ENCODE measurements around the gene NR6A1. TPM values are rescaled to one million over a fixed set of nuclear protein-coding genes. Genes with fewer than 3 reads are reported as not detected.

Gene NR6A1
- total and polyA plus RNA-seq, 2 of the 8 experiments (the other 6 are each of a cell fraction or from before 2014, with no cell fraction given), result 93.2 to 237 TPM

DNA sequence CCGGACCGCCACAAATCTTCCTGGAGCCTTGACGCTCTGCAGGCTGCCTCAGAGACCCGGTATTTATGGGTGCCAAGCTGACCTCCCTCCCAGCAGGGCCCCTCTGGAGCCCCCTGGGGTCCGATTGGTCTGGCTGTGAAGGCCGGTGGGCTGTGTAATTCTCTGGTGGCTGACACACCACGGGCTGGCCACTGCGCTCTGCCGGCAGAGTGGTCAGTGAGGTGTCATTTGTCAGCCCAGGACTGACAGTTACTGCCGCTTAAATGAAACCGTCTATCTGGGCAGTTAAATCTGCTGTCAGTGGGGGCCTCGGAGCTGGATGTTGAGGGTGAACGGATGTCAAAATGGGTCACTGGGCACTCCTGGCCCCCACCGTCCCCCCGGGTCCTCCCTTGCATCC lies 274.6 kb downstream of the NR6A1 start:
- no peak overlapping the region for H3K4ac ChIP-seq (replicated peaks; ENCODE audit: insufficient read length, low read depth, low read length)
- ChIA-PET CTCF (ENCODE audit: partially characterized antibody) (interaction anchor here (1.2 to 2.8 kb wide), 6 partner anchors 8 to 215 kb away, joined by 4 to 9 read pairs (median 6); no protein-coding TSS in a partner anchor), POLR2A (ENCODE audit: partially characterized antibody) (interaction anchor here (3.6 kb wide), 1 partner anchor 10 kb away, joined by 11 read pairs; no protein-coding TSS in a partner anchor)
- H2BK20ac ChIP-seq (ENCODE audit: low read length), result no peak overlapping the region
- no peak overlapping the region for H3K4me2 ChIP-seq (ENCODE audit: insufficient read depth in 1 of 2, low read depth in 2 of 2, low read length in 2 of 2)
- no peak overlapping the region for H3K27ac ChIP-seq (ENCODE audit: low read depth, low read length)
- no peaks in the 10 kb centered on the region for H3K36me3 ChIP-seq (ENCODE audit: control insufficient read depth in 2 of 4, insufficient read depth in 4 of 4, low read length in 3 of 4)
- H3K23ac ChIP-seq (ENCODE audit: insufficient read length), result no peak overlapping the region
- no peaks in the 10 kb centered on the region for H3K9me3 ChIP-seq (ENCODE audit: insufficient read depth in 2 of 2, low read depth in 1 of 2, low read length in 1 of 2)
- no peak overlapping the region for H3K18ac ChIP-seq (ENCODE audit: extremely low read depth, low read length)
- FAIRE-seq, result no peak
- H3K23me2 ChIP-seq (ENCODE audit: low read depth, low read length), result no peaks in the 10 kb centered on the region
- H3K9ac ChIP-seq (replicated peaks in 1 of 4; ENCODE audit: extremely low read depth in 1 of 4, low read depth in 3 of 4, low read length in 3 of 4), result no peak overlapping the region
- WGBS, 2 experiments (ENCODE audit: extremely low coverage in 1 of 2, insufficient coverage in 1 of 2, insufficient read length in 1 of 2, insufficient replicate concordance in 2 of 2, low coverage in 1 of 2, low lambda C conversion rate in 2 of 2, missing lambda C conversion rate in 1 of 2), result 93% methylated on average over 15 of the region's 15 CpGs; no CpG with 5 or more reads in 1 of the 2 experiments
- no peak overlapping the region for H3K4me3 ChIP-seq (ENCODE audit: extremely low read depth in 1 of 4, insufficient read depth in 2 of 4, low read depth in 3 of 4, low read length in 4 of 4)
- no peaks in the 10 kb centered on the region for H3K79me2 ChIP-seq (ENCODE audit: control insufficient read depth in 1 of 2, insufficient read depth in 2 of 2, low read length in 2 of 2)
- H3K27me3 ChIP-seq (replicated peaks in 1 of 4; ENCODE audit: control insufficient read depth in 3 of 4, extremely low read depth in 1 of 4, insufficient read depth in 3 of 4, low read length in 3 of 4), result peaks cover 0 to 9% (median 7%) of the 10 kb centered on the region in 4 experiments; a peak in 6 of 7 replicates
- H2AFZ ChIP-seq (ENCODE audit: low read length), result no peak overlapping the region
- no peak overlapping the region for H2BK12ac ChIP-seq (ENCODE audit: low read depth, low read length)
- no peak overlapping the region for H3K14ac ChIP-seq (ENCODE audit: insufficient read length)
- no peak overlapping the region for H2BK15ac ChIP-seq (ENCODE audit: low read length)
- H3K79me1 ChIP-seq (ENCODE audit: low read depth, low read length), result no peaks in the 10 kb centered on the region
- no peak overlapping the region for H2BK120ac ChIP-seq (replicated peaks; ENCODE audit: low read depth, low read length)
- peaks cover 0 to 6% (median 1%) of the 10 kb centered on the region in 4 experiments; a peak in 4 of 7 replicates for H3K4me1 ChIP-seq (replicated peaks in 1 of 4; ENCODE audit: control insufficient read depth in 3 of 4, insufficient read depth in 4 of 4, low read length in 3 of 4)
- H2BK5ac ChIP-seq (ENCODE audit: low read depth, low read length), result no peak overlapping the region
- H3K56ac ChIP-seq (replicated peaks; ENCODE audit: insufficient read length, low read depth, low read length), result no peak overlapping the region
- H4K20me1 ChIP-seq (replicated peaks in 1 of 2; ENCODE audit: control insufficient read depth in 1 of 2, insufficient read depth in 2 of 2, low read length in 2 of 2), result peaks cover 0 to 2% of the 10 kb centered on the region in 2 experiments
- no peak for DNase-seq (ENCODE audit: low read depth in 1 of 2, low spot score in 2 of 2)
- no peak overlapping the region for H4K91ac ChIP-seq (replicated peaks; ENCODE audit: insufficient read length, low read length)
- H2AK5ac ChIP-seq (ENCODE audit: low read depth, low read length), result no peak overlapping the region
- no peak overlapping the region for H4K8ac ChIP-seq (ENCODE audit: extremely low read depth, insufficient read depth, low read length)
- H4K5ac ChIP-seq (ENCODE audit: insufficient read length, low read depth, low read length), result no peak overlapping the region
- TF ChIP-seq RAD21 (IDR thresholded peaks at IDR 0.05 in 1 of 2, conservative IDR thresholded peaks at IDR 0.05 in 1 of 2; ENCODE audit: low read depth in 2 of 2, low read length in 2 of 2), result no peak
- no peak for TF ChIP-seq CHD1 (IDR thresholded peaks at IDR 0.05; ENCODE audit: low read depth, low read length)
- TF ChIP-seq USF2 (IDR thresholded peaks at IDR 0.05; ENCODE audit: low read length), result no peak
- TF ChIP-seq RXRA (IDR thresholded peaks at IDR 0.05; ENCODE audit: insufficient read depth, low read depth, low read length), result no peak
- TF ChIP-seq JUN (IDR thresholded peaks at IDR 0.05; ENCODE audit: low read depth, low read length), result no peak

Data from H1 (cell line).